Measurements from ENCODE around the gene SPSB2. TPM values are rescaled to one million over a fixed set of nuclear protein-coding genes. Genes with fewer than 3 reads are reported as not detected.

Gene SPSB2, protein sequence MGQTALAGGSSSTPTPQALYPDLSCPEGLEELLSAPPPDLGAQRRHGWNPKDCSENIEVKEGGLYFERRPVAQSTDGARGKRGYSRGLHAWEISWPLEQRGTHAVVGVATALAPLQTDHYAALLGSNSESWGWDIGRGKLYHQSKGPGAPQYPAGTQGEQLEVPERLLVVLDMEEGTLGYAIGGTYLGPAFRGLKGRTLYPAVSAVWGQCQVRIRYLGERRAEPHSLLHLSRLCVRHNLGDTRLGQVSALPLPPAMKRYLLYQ
- total RNA-seq: 10 to 100 TPM; 16.3 to 35.0 (median 25.6) TPM

DNA sequence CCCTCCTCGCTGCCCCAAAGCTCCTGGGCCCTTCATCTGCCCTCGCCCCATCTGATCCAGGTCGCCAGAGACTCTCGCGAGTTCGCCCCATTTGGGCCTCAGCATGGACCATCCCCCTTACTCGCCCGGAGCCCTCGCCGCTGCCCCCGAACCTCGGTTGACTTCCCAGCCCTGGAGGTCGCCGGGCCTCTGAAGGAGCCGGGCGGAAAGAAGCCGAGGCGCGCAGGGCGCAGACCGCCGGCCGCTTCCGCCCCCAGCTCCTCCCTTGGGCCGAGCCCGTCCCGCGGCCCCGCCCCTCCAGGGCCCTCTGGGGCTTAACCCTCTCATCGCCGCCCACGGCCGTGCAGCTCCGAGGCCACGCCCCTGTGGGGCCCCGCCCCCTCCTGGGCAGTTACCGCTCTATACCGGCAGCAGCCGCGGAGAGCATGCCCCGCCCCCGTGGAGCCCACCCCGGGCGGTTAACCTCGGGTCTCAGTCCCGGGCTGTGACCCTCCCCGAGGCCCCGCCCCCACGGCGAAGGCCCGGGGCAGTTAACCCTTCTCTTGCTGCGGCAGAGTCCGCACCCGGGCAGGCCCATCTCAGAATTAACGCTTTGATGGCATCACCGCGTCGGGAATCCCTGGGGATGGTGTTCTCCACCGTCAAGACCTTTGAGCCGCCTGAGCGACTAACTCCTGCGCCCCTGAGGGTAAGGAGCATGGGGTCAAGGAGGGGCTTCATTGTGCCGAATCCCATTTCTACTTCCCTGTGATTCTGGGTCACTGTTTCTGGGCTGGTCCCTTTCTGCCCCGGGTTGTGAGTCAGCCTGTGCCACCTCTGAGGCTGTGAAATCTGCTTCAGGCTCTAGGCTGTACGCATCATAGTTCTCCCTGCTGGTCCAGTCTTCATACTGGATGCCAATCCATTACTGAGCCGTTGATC lies at the start of gene SPSB2:
Gene SPSB2 (minus strand): TSS at position 210 of the 921 bp plus-strand sequence. CDS start 402 bp downstream, outside the sequence.
- Histone ChIP-seq H3K4me3 (replicated peaks in 1 of 3) (peak within 1 kb of the TSS; percentile 55 to 81 (median 66)), H3K9me3 (no peaks in the 10 kb centered on the region), H3K27ac (peak within 1 kb of the TSS; percentile 31 to 87 (median 53)), H3K27me3 (no peaks in the 10 kb centered on the region), H3K36me3 (peaks cover 10 to 12% of the 10 kb centered on the region in 2 donors), H3K4me1 (peaks cover 19 to 36% of the 10 kb centered on the region in 2 donors)
- DNase-seq: peak; percentile 99
- WGBS, 2 donors: 1 to 4% methylated on average over 7 to 19 of the region's 66 CpGs
- intact Hi-C loops (cut with DNase I): loop anchor here (5.0 kb wide), 2 partner anchors 39 to 94 kb away; partner anchors contain the start of gene ENO2
- TF ChIP-seq CTCF (IDR thresholded peaks at IDR 0.05) (no peak), POLR2A (IDR thresholded peaks at IDR 0.05) (peak; percentile 22 to 86)

GRCh38 chr12:6921996-6922946 lies 49.2 kb upstream of the SPSB2 start:
- H3K27ac ChIP-seq: peak overlapping the region in 1 of 3 donors; percentile 9
- 91 to 92% methylated on average over 6 to 9 of the region's 9 CpGs for WGBS, 2 donors
- DNase-seq: no peak
- intact Hi-C loops (cut with DNase I): no loop called here
- H3K4me3 ChIP-seq (replicated peaks in 1 of 3): no peak overlapping the region
- TF ChIP-seq CTCF (IDR thresholded peaks at IDR 0.05) (no peak), POLR2A (IDR thresholded peaks at IDR 0.05) (no peak)
- no peaks in the 10 kb centered on the region for H3K27me3 ChIP-seq
- H3K36me3 ChIP-seq: no peaks in the 10 kb centered on the region
- H3K4me1 ChIP-seq: peaks cover 25 to 33% of the 10 kb centered on the region in 2 donors
- H3K9me3 ChIP-seq: no peaks in the 10 kb centered on the region

- no peak for DNase-seq
- Histone ChIP-seq H3K27me3 (no peaks in the 10 kb centered on the region), H3K4me3 (replicated peaks in 1 of 3) (no peak overlapping the region), H3K36me3 (no peaks in the 10 kb centered on the region), H3K4me1 (peaks cover 28 to 36% of the 10 kb centered on the region in 2 donors), H3K9me3 (no peaks in the 10 kb centered on the region), H3K27ac (no peak overlapping the region)
- intact Hi-C loops (cut with DNase I): no loop called here
- 90 to 93% methylated on average over 7 of the region's 7 CpGs for WGBS, 2 donors
- TF ChIP-seq CTCF (IDR thresholded peaks at IDR 0.05) (no peak), POLR2A (IDR thresholded peaks at IDR 0.05) (no peak)
Measured at GRCh38 chr12:6921539-6921938, 48.4 kb upstream of the SPSB2 start.

- 78 to 80% methylated on average over 7 of the region's 7 CpGs for WGBS, 2 donors
- no peak overlapping the region for H3K27ac ChIP-seq
- peaks cover 22 to 33% of the 10 kb centered on the region in 2 donors for H3K4me1 ChIP-seq
- intact Hi-C loops (cut with DNase I): no loop called here
- no peaks in the 10 kb centered on the region for H3K27me3 ChIP-seq
- no peak for TF ChIP-seq POLR2A (IDR thresholded peaks at IDR 0.05)
- no peak for TF ChIP-seq CTCF (IDR thresholded peaks at IDR 0.05)
- H3K36me3 ChIP-seq: no peaks in the 10 kb centered on the region
- no peaks in the 10 kb centered on the region for H3K9me3 ChIP-seq
- no peak for DNase-seq
- H3K4me3 ChIP-seq (replicated peaks in 1 of 3): no peak overlapping the region
Measured at GRCh38 chr12:6919588-6919987, 46.5 kb upstream of the SPSB2 start.
